GM12878 (cell line): ENCODE data around the gene CLNS1A. TPM values are rescaled to one million over a fixed set of nuclear protein-coding genes. Genes with fewer than 3 reads are reported as not detected.

Experiments
- ATAC-seq: fragments of 200-7000 bp; cut with Tn5 transposase; 3 replicates; pipeline ENCODE4 v1.9.1; 2020; ENCODE audit warnings: mild to moderate bottlenecking, moderate library complexity
- BruUV-seq: library from RNA; stranded (reverse); fragments of 400-500 nt; replicated peaks from 2 replicates; lab custom pipeline; 2021; lab: Mats Ljungman, UMichigan
- CTCF ChIA-PET: fragments of 300-600 bp; sonication (Branson Sonifier 250); formaldehyde crosslinking; extraction: SDS; loops from one replicate; lab custom pipeline; 2021; ENCODE audit warnings: inconsistent platforms; lab: Yijun Ruan, JAX
- POLR2A ChIA-PET: fragments of 350-600 bp; formaldehyde crosslinking; extraction: SDS; loops from one replicate; lab custom pipeline; 2021; ENCODE audit warnings: inconsistent platforms; lab: Charles Lee
- RAD21 ChIA-PET: fragments of 300-600 bp; sonication (Branson Sonifier 250); formaldehyde crosslinking; loops from one replicate; lab custom pipeline; 2023; ENCODE audit warnings: antibody characterized with exemption; ENCODE audit not compliant: unreplicated experiment; lab: Charles Lee
- SMC1A ChIA-PET: fragments of 300-600 bp; sonication (Branson Sonifier 250); formaldehyde crosslinking; loops from one replicate; lab custom pipeline; 2023; ENCODE audit not compliant: unreplicated experiment, uncharacterized antibody; lab: Charles Lee
- DNase-seq: peaks from one replicate; pipeline ENCODE4 v3.0.0-alpha.2; 2011; ENCODE audit warnings: low read depth, low spot score
- FAIRE-seq: peaks from 3 replicates; lab custom pipeline; 2011; peaks lifted over from hg19 to GRCh38; lab: Jason Lieb, UNC
- H2AFZ ChIP-seq: 2 replicates; pipeline ENCODE4 v1.6.0; 2011; ENCODE audit warnings: low read depth, low read length, control low read depth; ENCODE audit not compliant: control insufficient read depth
- H3K27ac ChIP-seq: 2 replicates; pipeline ENCODE4 v1.5.1; 2011; ENCODE audit warnings: control low read depth; ENCODE audit not compliant: control insufficient read depth, insufficient read depth
- H3K27me3 ChIP-seq, 2 experiments: replicated peaks in 1 of 2; 2 replicates each; pipeline versions ENCODE4 v1.6.0 to v1.6.1; 2011; ENCODE audit warnings: low read length in 1 of 2; ENCODE audit not compliant: control insufficient read depth in 2 of 2, insufficient read depth in 2 of 2
- H3K36me3 ChIP-seq, 2 experiments: 2 replicates each; pipeline ENCODE4 v1.5.1; 2011; ENCODE audit warnings: low read length in 1 of 2; ENCODE audit not compliant: control insufficient read depth in 2 of 2, insufficient read depth in 2 of 2
- H3K4me1 ChIP-seq: 2 replicates; pipeline ENCODE4 v1.6.1; 2011; ENCODE audit warnings: mild to moderate bottlenecking, low read length, moderate library complexity, mixed read lengths; ENCODE audit not compliant: control insufficient read depth, insufficient read depth
- H3K4me2 ChIP-seq: 2 replicates; pipeline ENCODE4 v1.6.0; 2011; ENCODE audit warnings: control low read depth; ENCODE audit not compliant: control insufficient read depth, insufficient read depth
- H3K4me3 ChIP-seq: fragments of 200-600 bp; sonication (generic); 2 replicates; pipeline ENCODE4 v1.5.1; 2016
- H3K79me2 ChIP-seq: 2 replicates; pipeline ENCODE4 v1.6.0; 2011; ENCODE audit warnings: low read length; ENCODE audit not compliant: control insufficient read depth, insufficient read depth
- H3K9ac ChIP-seq: 2 replicates; pipeline ENCODE4 v1.8.0; 2011; ENCODE audit warnings: low read length, control low read depth, mixed read lengths; ENCODE audit not compliant: control insufficient read depth, insufficient read depth
- H3K9me3 ChIP-seq: replicated peaks from 3 replicates; pipeline ENCODE4 v1.5.1; 2011; ENCODE audit warnings: mild to moderate bottlenecking, low read length; ENCODE audit not compliant: control insufficient read depth, insufficient read depth
- H4K20me1 ChIP-seq: 2 replicates; pipeline ENCODE4 v1.6.0; 2011; ENCODE audit not compliant: control insufficient read depth, insufficient read depth
- CHD1 ChIP-seq: IDR thresholded peaks from 2 replicates; pipeline ENCODE4 v1.6.1; 2012; ENCODE audit warnings: low read depth, low read length, improper control_type of control experiment
- CHD2 ChIP-seq: IDR thresholded peaks from 2 replicates; pipeline ENCODE4 v1.6.1; 2011; ENCODE audit warnings: low read depth, low read length, improper control_type of control experiment, borderline replicate concordance
- FOXM1 ChIP-seq: IDR thresholded peaks from 2 replicates; pipeline ENCODE4 v1.6.1; 2012; ENCODE audit warnings: low read depth, mild to moderate bottlenecking, inconsistent platforms, low read length, moderate library complexity
- IRF3 ChIP-seq: fragments of 450-650 bp; IDR thresholded peaks from 2 replicates; pipeline ENCODE4 v1.6.1; 2014; ENCODE audit warnings: mild to moderate bottlenecking
- KAT2A ChIP-seq: conservative IDR thresholded peaks from 2 replicates; pipeline ENCODE4 v1.6.1; 2011; ENCODE audit warnings: low read depth, low read length; ENCODE audit not compliant: control insufficient read depth
- LARP7 ChIP-seq: fragments of 450-650 bp; IDR thresholded peaks from 2 replicates; pipeline ENCODE4 v1.6.1; 2017; ENCODE audit warnings: mild to moderate bottlenecking
- MAX ChIP-seq: IDR thresholded peaks from 2 replicates; pipeline ENCODE4 v1.6.1; 2012; ENCODE audit warnings: low read depth, low read length, improper control_type of control experiment
- NR2C2 ChIP-seq: IDR thresholded peaks from 2 replicates; pipeline ENCODE4 v1.6.1; 2011; ENCODE audit warnings: borderline replicate concordance, low read depth; ENCODE audit not compliant: control insufficient read depth, insufficient read length
- SUZ12 ChIP-seq: fragments of 200-600 bp; sonication (generic); IDR thresholded peaks from one replicate; pipeline ENCODE4 v1.6.1; 2018; ENCODE audit warnings: antibody characterized with exemption, mild to moderate bottlenecking; ENCODE audit not compliant: unreplicated experiment
- TCF3 ChIP-seq: IDR thresholded peaks from 2 replicates; pipeline ENCODE4 v1.6.1; 2012; ENCODE audit warnings: low read depth, mild to moderate bottlenecking, low read length, borderline replicate concordance; ENCODE audit not compliant: insufficient read depth
- USF2 ChIP-seq: IDR thresholded peaks from 2 replicates; pipeline ENCODE4 v1.6.1; 2011; ENCODE audit warnings: low read depth, low read length, improper control_type of control experiment, borderline replicate concordance
- WRNIP1 ChIP-seq: IDR thresholded peaks from 2 replicates; pipeline ENCODE4 v1.6.1; 2011; ENCODE audit warnings: low read depth, low read length, improper control_type of control experiment, borderline replicate concordance
- ZNF384 ChIP-seq: IDR thresholded peaks from 2 replicates; pipeline ENCODE4 v1.6.1; 2012; ENCODE audit warnings: low read depth, mild to moderate bottlenecking, low read length, improper control_type of control experiment, borderline replicate concordance
- WGBS: methylation state at CpG from one replicate; pipeline ENCODE4 v1.1.6; 2016; ENCODE audit warnings: low lambda C conversion rate; ENCODE audit not compliant: insufficient replicate concordance, insufficient coverage; ENCODE audit errors: missing lambda C conversion rate; 5-methylcytosine and 5-hydroxymethylcytosine counted together
- in situ Hi-C: fragments of 300-500 bp; cut with MboI; formaldehyde crosslinking; loops from 9 replicates; pipeline ENCODE4 v1.14.3; 2018; ENCODE audit warnings: mixed read lengths
- intact Hi-C: fragments of 100-400 bp; cut with micrococcal nuclease; formaldehyde crosslinking; loops from one replicate; pipeline ENCODE4 v1.14.2; 2022; ENCODE audit not compliant: unreplicated experiment
- polyA plus RNA-seq, 11 experiments: library from polyadenylated mRNA; depleted of rRNA in 4 of 11; unstranded in 6 of 11; stranded (reverse) in 5 of 11; fragments of >200 nt; fragmentation: Nextera tagmentation in 4 of 11; fragmentation: Illumina TruSeq in 1 of 11; extraction: Ambion mirVana in 4 of 11; extraction: Trizol in 1 of 11; gene quantifications; 1 replicate in 1 of 11; 2 replicates in 10 of 11; pipeline versions ENCODE4 v1.2.1 to v1.2.3, GENCODE V29; 2011 to 2016; ENCODE audit warnings: inconsistent platforms in 2 of 11, missing spikeins in 2 of 11, low read depth in 1 of 11
- total RNA-seq, 4 experiments: library from RNA; depleted of rRNA in 3 of 4; stranded (reverse); fragments of >200 nt in 3 of 4; fragmentation: Illumina TruSeq in 1 of 4; extraction: Trizol in 1 of 4; gene quantifications; 2 replicates each; pipeline versions ENCODE4 v1.2.1 to v1.2.3, GENCODE V29; 2013 to 2021

Gene CLNS1A
- total and polyA plus RNA-seq, 10 of the 15 experiments (the other 5 are each of a cell fraction or from before 2014, with no cell fraction given): 74.1 to 247 (median 167) TPM

- ChIA-PET SMC1A (interaction anchor here (0.7 to 2.7 kb wide), 6 partner anchors 12 to 432 kb away, joined by 3 to 13 read pairs (median 4); no protein-coding TSS in a partner anchor), POLR2A (interaction anchor here (0.6 to 0.9 kb wide), 2 partner anchors 13 to 43 kb away, joined by 3 read pairs; no protein-coding TSS in a partner anchor), CTCF (interaction anchor here (0.7 to 3.1 kb wide), 8 partner anchors 12 to 490 kb away, joined by 3 to 20 read pairs (median 4); partner anchors contain the start of genes AQP11 and MYO7A), RAD21 (interaction anchor here (1.0 kb wide), 1 partner anchor 422 kb away, joined by 4 read pairs; no protein-coding TSS in a partner anchor)
- WGBS: 88% methylated on average over 3 of the region's 3 CpGs
- Histone ChIP-seq H3K27me3 (no peaks in the 10 kb centered on the region), H3K9ac (no peak overlapping the region), H3K4me1 (no peaks in the 10 kb centered on the region), H3K36me3 (peaks cover 0 to 25% of the 10 kb centered on the region in 2 experiments; a peak in 2 of 4 replicates), H3K4me2 (no peak overlapping the region), H3K27ac (no peak overlapping the region), H3K4me3 (no peak overlapping the region), H2AFZ (no peak overlapping the region), H4K20me1 (no peaks in the 10 kb centered on the region), H3K9me3 (no peaks in the 10 kb centered on the region), H3K79me2 (no peaks in the 10 kb centered on the region)
- TF ChIP-seq CHD2 (no peak), KAT2A (no peak), MAX (no peak), SUZ12 (no peak), FOXM1 (no peak)
- in situ Hi-C loops (no loop called here), intact Hi-C loops (loop anchor here (2.0 to 10.0 kb wide), 3 partner anchors 143 to 423 kb away; partner anchors contain the start of gene PAK1)
- FAIRE-seq: no peak
- DNase-seq: no peak
- no TSS peak for BruUV-seq
- no peak for ATAC-seq
Measured at GRCh38 chr11:77617892-77618291, 19.7 kb downstream of the CLNS1A start.

- ATAC-seq: no peak
- no peaks in the 10 kb centered on the region for H3K9me3 ChIP-seq
- H3K27me3 ChIP-seq: no peaks in the 10 kb centered on the region
- FAIRE-seq: no peak
- RAD21 ChIA-PET: no interaction called here
- no peak overlapping the region for H2AFZ ChIP-seq
- CTCF ChIA-PET: interaction anchor here (0.6 to 2.2 kb wide), 4 partner anchors 8 to 479 kb away, joined by 3 to 8 read pairs (median 6); no protein-coding TSS in a partner anchor
- DNase-seq: no peak
- H4K20me1 ChIP-seq: no peaks in the 10 kb centered on the region
- no peak overlapping the region for H3K27ac ChIP-seq
- SMC1A ChIA-PET: interaction anchor here (0.6 to 1.6 kb wide), 2 partner anchors 9 to 541 kb away, joined by 3 to 8 read pairs; no protein-coding TSS in a partner anchor
- H3K4me3 ChIP-seq: no peak overlapping the region
- POLR2A ChIA-PET: interaction anchor here (0.5 to 0.6 kb wide), 2 partner anchors 19 to 397 kb away, joined by 3 to 4 read pairs; no protein-coding TSS in a partner anchor
- no peaks in the 10 kb centered on the region for H3K79me2 ChIP-seq
- BruUV-seq: no TSS peak
- intact Hi-C loops (loop anchor here (10.0 kb wide), 2 partner anchors 137 to 237 kb away; partner anchors contain the start of gene PAK1), in situ Hi-C loops (no loop called here)
- no peak overlapping the region for H3K9ac ChIP-seq
- no peaks in the 10 kb centered on the region for H3K4me1 ChIP-seq
- H3K4me2 ChIP-seq: no peak overlapping the region
- TF ChIP-seq WRNIP1: no peak
- TF ChIP-seq USF2: no peak
- no peak for TF ChIP-seq ZNF384
- TF ChIP-seq NR2C2: no peak
- no peak for TF ChIP-seq TCF3
- no peak for TF ChIP-seq LARP7
- TF ChIP-seq IRF3: no peak
- TF ChIP-seq CHD1: no peak
- H3K36me3 ChIP-seq: peaks cover 0 to 11% of the 10 kb centered on the region in 2 experiments; a peak in 1 of 4 replicates
Measured at GRCh38 chr11:77611921-77612320, 25.7 kb downstream of the CLNS1A start.
